Testis (tissue), 3 donors: ENCODE measurements around the gene DCUN1D4. TPM values are rescaled to one million over a fixed set of nuclear protein-coding genes. Genes with fewer than 3 reads are reported as not detected.

Experiments used
- DNase-seq: peaks from one replicate; pipeline ENCODE4 v3.0.0-alpha.2; 2019
- H3K27ac ChIP-seq, 2 donors: fragments of 200-600 bp; sonication (generic); one replicate each; pipeline ENCODE4 v1.5.1; 2019
- H3K27me3 ChIP-seq: fragments of 200-600 bp; sonication (generic); one replicate; pipeline ENCODE4 v1.5.1; 2019
- H3K36me3 ChIP-seq: fragments of 200-600 bp; sonication (generic); one replicate; pipeline ENCODE4 v1.5.1; 2017; ENCODE audit warnings: low read depth; ENCODE audit errors: missing control alignments
- H3K4me1 ChIP-seq: fragments of 200-600 bp; sonication (generic); one replicate; pipeline ENCODE4 v1.5.1; 2019
- H3K4me3 ChIP-seq, 2 donors: fragments of 200-600 bp; sonication (generic); one replicate each; pipeline ENCODE4 v1.5.1; 2017 to 2019
- H3K9me3 ChIP-seq: fragments of 200-600 bp; sonication (generic); one replicate; pipeline ENCODE4 v1.5.1; 2017
- POLR2A ChIP-seq: fragments of 450-650 bp; IDR thresholded peaks from one replicate; pipeline ENCODE4 v1.6.1; 2017; ENCODE audit warnings: antibody characterized with exemption, mild to moderate bottlenecking, moderate library complexity
- WGBS, 2 donors: methylation state at CpG; one replicate each; pipeline ENCODE4 v1.1.5; 2018; 5-methylcytosine and 5-hydroxymethylcytosine counted together
- intact Hi-C: fragments of 100-400 bp; cut with DNase I; formaldehyde crosslinking; loops from one replicate; pipeline ENCODE4 v1.15.1; 2023; ENCODE audit warnings: low total_unique reads
- polyA plus RNA-seq: library from polyadenylated mRNA; stranded (reverse); fragments of 350-450 nt; fragmentation: Illumina TruSeq; extraction: RNeasy Lipid Tissue Mini Kit (QIAGEN cat#74804); gene quantifications from one replicate; pipeline ENCODE4 v1.2.3, GENCODE V29; 2014; ENCODE audit warnings: low read depth, low replicate concordance; ENCODE audit not compliant: insufficient read depth
- total RNA-seq, 2 donors: library from RNA; depleted of rRNA; stranded (reverse); fragments of >200 nt; gene quantifications; one replicate each; pipeline ENCODE4 v1.2.3, GENCODE V29; 2016
- TF ChIP-seq, protein P1 (sequence below), 3 experiments: fragments of 450-650 bp in 2 of 3; fragments of 200-600 bp in 1 of 3; sonication (generic) in 1 of 3; IDR thresholded peaks; one replicate each; pipeline ENCODE4 v1.5.1; 2016 to 2019; ENCODE audit warnings: antibody characterized with exemption in 3 of 3, mild to moderate bottlenecking in 2 of 3, moderate library complexity in 1 of 3

The DCUN1D4 gene
- total and polyA plus RNA-seq, 3 donors from 2014 or later: 57.7 to 81.9 (median 74.1) TPM

DNA sequence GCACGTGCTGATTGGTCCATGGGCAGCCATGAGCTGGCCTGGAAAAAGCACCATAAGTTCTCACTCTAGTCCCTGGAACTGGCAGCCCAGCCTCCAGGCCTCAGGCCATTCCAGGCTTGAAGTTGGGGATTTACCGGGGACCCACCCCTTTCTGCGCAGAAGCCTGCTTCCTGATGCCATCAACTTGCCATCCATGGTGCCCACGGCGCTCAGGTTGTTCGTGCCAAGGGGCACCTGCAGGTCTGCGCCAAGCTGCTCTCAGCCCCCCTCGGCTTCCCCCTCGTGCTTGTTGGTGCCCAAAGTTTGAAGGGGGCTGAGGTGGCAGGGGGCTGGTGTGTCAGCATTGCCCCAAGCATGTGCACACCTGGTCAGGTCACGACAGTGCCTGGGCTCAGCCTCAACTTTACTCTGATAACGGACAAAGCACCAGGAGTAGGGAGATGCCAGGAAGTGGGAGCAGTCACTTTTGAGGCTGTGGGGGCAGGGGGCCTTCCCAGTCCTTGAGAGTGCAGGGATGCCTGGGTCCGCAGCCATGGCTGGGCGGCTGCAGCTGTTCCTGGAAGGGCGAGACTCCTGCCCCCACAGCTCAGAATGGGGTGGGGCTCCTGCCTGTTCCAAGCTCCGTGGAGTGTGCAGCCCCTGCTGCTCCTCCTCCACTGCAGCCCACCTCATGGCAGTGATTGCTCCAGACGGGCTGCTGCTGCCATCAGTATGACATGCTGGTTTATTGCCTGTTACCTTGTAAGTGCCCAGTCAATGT lies 24.9 kb downstream of the DCUN1D4 start:
- Histone ChIP-seq H3K36me3 (no peaks in the 10 kb centered on the region), H3K27ac (no peak overlapping the region), H3K4me1 (no peaks in the 10 kb centered on the region), H3K9me3 (no peaks in the 10 kb centered on the region), H3K4me3 (no peak overlapping the region), H3K27me3 (no peaks in the 10 kb centered on the region)
- intact Hi-C loops: no loop called here
- TF ChIP-seq, protein P1, sequence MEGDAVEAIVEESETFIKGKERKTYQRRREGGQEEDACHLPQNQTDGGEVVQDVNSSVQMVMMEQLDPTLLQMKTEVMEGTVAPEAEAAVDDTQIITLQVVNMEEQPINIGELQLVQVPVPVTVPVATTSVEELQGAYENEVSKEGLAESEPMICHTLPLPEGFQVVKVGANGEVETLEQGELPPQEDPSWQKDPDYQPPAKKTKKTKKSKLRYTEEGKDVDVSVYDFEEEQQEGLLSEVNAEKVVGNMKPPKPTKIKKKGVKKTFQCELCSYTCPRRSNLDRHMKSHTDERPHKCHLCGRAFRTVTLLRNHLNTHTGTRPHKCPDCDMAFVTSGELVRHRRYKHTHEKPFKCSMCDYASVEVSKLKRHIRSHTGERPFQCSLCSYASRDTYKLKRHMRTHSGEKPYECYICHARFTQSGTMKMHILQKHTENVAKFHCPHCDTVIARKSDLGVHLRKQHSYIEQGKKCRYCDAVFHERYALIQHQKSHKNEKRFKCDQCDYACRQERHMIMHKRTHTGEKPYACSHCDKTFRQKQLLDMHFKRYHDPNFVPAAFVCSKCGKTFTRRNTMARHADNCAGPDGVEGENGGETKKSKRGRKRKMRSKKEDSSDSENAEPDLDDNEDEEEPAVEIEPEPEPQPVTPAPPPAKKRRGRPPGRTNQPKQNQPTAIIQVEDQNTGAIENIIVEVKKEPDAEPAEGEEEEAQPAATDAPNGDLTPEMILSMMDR (IDR thresholded peaks at IDR 0.05): no peak
- TF ChIP-seq POLR2A: no peak
- DNase-seq: no peak
- WGBS, 2 donors: 95 to 99% methylated on average over 11 to 16 of the region's 16 CpGs

DNA sequence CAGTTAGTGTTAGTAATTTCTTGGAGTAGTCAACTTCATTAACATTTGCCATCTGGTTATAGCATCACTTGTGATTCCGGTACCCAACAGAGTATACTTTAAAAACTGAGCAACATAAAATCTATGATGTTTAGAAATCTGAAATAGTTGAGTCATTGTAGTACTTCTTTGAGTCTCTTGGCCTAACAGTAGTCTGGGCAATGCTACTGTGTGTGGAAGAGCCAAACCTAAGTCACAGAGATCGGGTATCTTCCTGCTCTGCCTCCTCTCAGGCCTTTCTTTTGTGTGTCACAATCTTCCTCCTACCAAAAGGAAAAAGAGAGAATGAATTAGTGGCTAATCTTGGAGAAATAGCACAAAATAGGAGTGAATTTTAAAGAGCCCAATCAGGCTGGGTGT lies 25.5 kb downstream of the DCUN1D4 start:
- no peaks in the 10 kb centered on the region for H3K36me3 ChIP-seq
- TF ChIP-seq POLR2A: no peak
- TF ChIP-seq, protein P1 (IDR thresholded peaks at IDR 0.05): no peak
- H3K9me3 ChIP-seq: no peaks in the 10 kb centered on the region
- 97 to 98% methylated on average over 2 of the region's 2 CpGs for WGBS, 2 donors
- no peak overlapping the region for H3K4me3 ChIP-seq
- intact Hi-C loops: no loop called here
- H3K4me1 ChIP-seq: no peaks in the 10 kb centered on the region
- no peaks in the 10 kb centered on the region for H3K27me3 ChIP-seq
- no peak for DNase-seq
- no peak overlapping the region for H3K27ac ChIP-seq

DNA sequence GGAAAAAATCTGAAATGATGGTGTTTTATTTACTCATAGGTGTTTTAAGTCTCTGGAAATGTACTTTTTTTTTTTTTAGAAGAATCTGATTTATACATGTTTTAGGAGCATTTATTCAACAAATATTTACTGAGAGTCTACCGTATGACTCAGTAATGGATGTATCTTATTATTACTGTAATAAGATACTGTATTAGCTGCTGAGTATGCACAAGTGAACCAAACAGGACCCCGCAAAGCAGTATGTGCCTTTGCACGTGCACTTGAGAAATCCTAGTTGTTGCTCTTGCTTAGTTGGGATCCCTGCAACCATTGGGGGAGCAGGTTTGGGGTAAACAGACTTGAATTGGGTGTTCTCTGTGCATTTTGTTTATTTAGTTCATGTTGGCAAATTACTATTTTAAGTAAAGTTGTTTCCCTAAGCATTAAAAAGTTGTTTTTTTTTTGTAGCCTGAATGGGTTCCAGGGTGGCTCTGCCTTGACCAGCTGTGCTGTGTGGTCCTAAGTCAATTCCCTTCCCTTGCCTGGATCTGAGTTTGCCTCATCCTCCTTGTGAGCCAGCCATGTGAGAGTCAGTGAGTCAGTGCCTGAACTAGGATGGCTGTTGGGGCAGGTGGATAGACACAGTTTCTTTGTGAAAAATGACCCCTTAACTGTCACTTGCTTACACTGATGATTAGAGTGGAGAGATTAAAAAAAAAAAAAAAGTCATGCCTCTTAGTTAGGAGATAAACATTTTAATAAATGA lies 27.7 kb downstream of the DCUN1D4 start:
- TF ChIP-seq POLR2A: no peak
- TF ChIP-seq, protein P1 (IDR thresholded peaks at IDR 0.05): no peak
- Histone ChIP-seq H3K36me3 (no peaks in the 10 kb centered on the region), H3K4me1 (no peaks in the 10 kb centered on the region), H3K9me3 (no peaks in the 10 kb centered on the region), H3K27ac (no peak overlapping the region), H3K27me3 (no peaks in the 10 kb centered on the region), H3K4me3 (no peak overlapping the region)
- 95 to 96% methylated on average over 3 of the region's 3 CpGs for WGBS, 2 donors
- intact Hi-C loops: no loop called here
- no peak for DNase-seq

DNA sequence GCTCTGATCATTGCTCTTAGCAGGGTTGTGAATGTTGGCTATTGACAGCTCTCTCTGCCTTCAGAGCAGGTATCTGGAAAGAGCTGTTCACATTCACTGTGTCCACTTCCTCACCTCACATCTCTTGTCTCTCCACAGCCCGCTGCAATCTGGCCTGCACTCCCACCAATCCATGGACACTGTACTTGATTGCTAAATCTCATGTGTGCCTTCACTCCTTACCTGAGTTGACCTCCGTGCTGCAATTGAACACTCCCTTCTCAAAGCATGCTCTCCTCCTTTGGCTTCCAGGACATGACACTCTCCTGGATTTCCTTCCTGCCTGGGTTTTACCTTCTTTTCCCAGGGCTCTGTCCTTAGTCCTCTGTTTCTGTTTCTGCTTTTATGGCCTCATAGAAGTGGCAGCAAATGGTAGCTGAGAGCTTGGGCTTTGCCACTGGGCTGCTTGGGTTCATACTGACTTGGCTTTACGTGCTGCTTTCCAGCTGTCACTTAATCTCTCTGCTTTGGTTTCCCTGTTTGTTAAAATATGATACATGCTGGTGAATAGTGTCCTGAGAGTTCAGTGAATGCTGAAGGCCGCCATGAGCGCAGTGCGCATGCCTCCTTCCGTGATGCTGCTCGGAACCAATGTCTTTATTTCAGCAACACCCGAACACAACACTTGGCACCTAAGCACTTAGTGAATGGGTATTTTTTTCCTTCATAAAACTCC lies 29.5 kb downstream of the DCUN1D4 start:
- TF ChIP-seq, protein P1 (IDR thresholded peaks at IDR 0.05): no peak
- TF ChIP-seq POLR2A: no peak
- 85 to 99% methylated on average over 9 of the region's 9 CpGs for WGBS, 2 donors
- H3K4me3 ChIP-seq: no peak overlapping the region
- DNase-seq: no peak
- no peaks in the 10 kb centered on the region for H3K36me3 ChIP-seq
- H3K27me3 ChIP-seq: no peaks in the 10 kb centered on the region
- intact Hi-C loops: no loop called here
- H3K9me3 ChIP-seq: no peaks in the 10 kb centered on the region
- no peaks in the 10 kb centered on the region for H3K4me1 ChIP-seq
- H3K27ac ChIP-seq: no peak overlapping the region
